SK-N-SH treated with all-trans-retinoic acid at 6 μM for 48 hours (cell line): Measurements from ENCODE around the gene ZNF57.

Experiments used
- BACH2 ChIP-seq: fragments of 250-450 bp; sonication (Bioruptor Pico); IDR thresholded peaks from 2 replicates; pipeline ENCODE4 v1.9.0; 2021; ENCODE audit warnings: mild to moderate bottlenecking, borderline replicate concordance
- CREB5 ChIP-seq: fragments of 250-450 bp; sonication (Bioruptor Pico); IDR thresholded peaks from 2 replicates; pipeline ENCODE4 v1.5.1; 2020; ENCODE audit warnings: low read depth, mild to moderate bottlenecking, moderate library complexity
- ESRRG ChIP-seq: fragments of 250-450 bp; sonication (Bioruptor Pico); IDR thresholded peaks from 2 replicates; pipeline ENCODE4 v1.6.1; 2021; ENCODE audit warnings: mild to moderate bottlenecking
- ISL1 ChIP-seq: fragments of 250-450 bp; sonication (Bioruptor Pico); IDR thresholded peaks from 2 replicates; pipeline ENCODE4 v2.1.2; 2022; ENCODE audit warnings: mild to moderate bottlenecking, moderate library complexity
- PATZ1 ChIP-seq: fragments of 250-450 bp; sonication (Bioruptor Pico); IDR thresholded peaks from 2 replicates; pipeline ENCODE4 v1.8.0; 2020; ENCODE audit warnings: mild to moderate bottlenecking, moderate library complexity, borderline replicate concordance
- POU6F1 ChIP-seq: fragments of 250-450 bp; sonication (Bioruptor Pico); IDR thresholded peaks from 2 replicates; pipeline ENCODE4 v1.8.0; 2021; ENCODE audit warnings: low read depth, mild to moderate bottlenecking, moderate library complexity, borderline replicate concordance
- RARB ChIP-seq: fragments of 250-450 bp; sonication (Bioruptor Pico); IDR thresholded peaks from 2 replicates; pipeline ENCODE4 v1.8.0; 2021; ENCODE audit warnings: mild to moderate bottlenecking, moderate library complexity
- ZC3H10 ChIP-seq: fragments of 250-450 bp; sonication (Bioruptor Pico); IDR thresholded peaks from 2 replicates; pipeline ENCODE4 v1.5.1; 2021; ENCODE audit warnings: mild to moderate bottlenecking, moderate library complexity
- ZNF8 ChIP-seq: fragments of 450-650 bp; formaldehyde crosslinking; IDR thresholded peaks from 2 replicates; pipeline ENCODE4 v1.5.0; 2020; ENCODE audit warnings: mild to moderate bottlenecking, moderate library complexity

GRCh38 chr19:2945575-2946184 lies 45.0 kb downstream of the ZNF57 start:
- TF ChIP-seq ZNF8 (CRISPR knock-in tag), result no peak
- TF ChIP-seq ISL1 (CRISPR knock-in tag), result no peak
- TF ChIP-seq POU6F1 (CRISPR knock-in tag), result no peak
- no peak for TF ChIP-seq ZC3H10 (CRISPR knock-in tag)
- TF ChIP-seq PATZ1 (CRISPR knock-in tag), result no peak
- no peak for TF ChIP-seq CREB5 (CRISPR knock-in tag)
- TF ChIP-seq ESRRG (CRISPR knock-in tag), result no peak
- no peak for TF ChIP-seq RARB (CRISPR knock-in tag)
- TF ChIP-seq BACH2, result no peak
